ENCODE measurements around the gene IGSF21.
A peak's percentile ranks its signal among the peaks of the same experiment; 100 is the strongest.

IGSF21 gene

GRCh38 chr1:18240906-18241305 lies 133.3 kb downstream of the IGSF21 start:
- Mint-ChIP-seq H3K4me1 (no peaks in the 10 kb centered on the region), H3K9me3 (no peaks in the 10 kb centered on the region), H3K27ac (no peak overlapping the region), H3K36me3 (no peaks in the 10 kb centered on the region), H3K4me3 (no peak overlapping the region), H3K27me3 (peaks cover 5% of the 10 kb centered on the region)
- DNase-seq = no peak
- CTCF ChIA-PET = no interaction called here

- Mint-ChIP-seq H3K27ac (no peak overlapping the region), H3K4me1 (no peaks in the 10 kb centered on the region), H3K36me3 (no peaks in the 10 kb centered on the region), H3K4me3 (no peak overlapping the region), H3K27me3 (peaks cover 5% of the 10 kb centered on the region), H3K9me3 (no peaks in the 10 kb centered on the region)
- CTCF ChIA-PET = no interaction called here
- no peak for DNase-seq
Measured at GRCh38 chr1:18241891-18242290, 134.3 kb downstream of the IGSF21 start.

GRCh38 chr1:18243503-18244175 lies 136.0 kb downstream of the IGSF21 start:
- CTCF ChIA-PET = no interaction called here
- peaks cover 5% of the 10 kb centered on the region for H3K27me3 Mint-ChIP-seq
- no peak overlapping the region for H3K4me3 Mint-ChIP-seq
- DNase-seq = no peak
- no peaks in the 10 kb centered on the region for H3K36me3 Mint-ChIP-seq
- no peaks in the 10 kb centered on the region for H3K9me3 Mint-ChIP-seq
- H3K4me1 Mint-ChIP-seq = no peaks in the 10 kb centered on the region
- no peak overlapping the region for H3K27ac Mint-ChIP-seq

GRCh38 chr1:18244762-18245161 lies 137.2 kb downstream of the IGSF21 start:
- H3K9me3 Mint-ChIP-seq = no peaks in the 10 kb centered on the region
- H3K4me1 Mint-ChIP-seq = no peaks in the 10 kb centered on the region
- H3K27ac Mint-ChIP-seq = no peak overlapping the region
- H3K36me3 Mint-ChIP-seq = no peaks in the 10 kb centered on the region
- DNase-seq = no peak
- H3K4me3 Mint-ChIP-seq = no peak overlapping the region
- peaks cover 5% of the 10 kb centered on the region for H3K27me3 Mint-ChIP-seq
- CTCF ChIA-PET = no interaction called here

- DNase-seq = no peak
- H3K4me3 Mint-ChIP-seq = no peak overlapping the region
- H3K4me1 Mint-ChIP-seq = no peaks in the 10 kb centered on the region
- no peaks in the 10 kb centered on the region for H3K9me3 Mint-ChIP-seq
- peaks cover 5% of the 10 kb centered on the region for H3K27me3 Mint-ChIP-seq
- CTCF ChIA-PET = no interaction called here
- no peaks in the 10 kb centered on the region for H3K36me3 Mint-ChIP-seq
- no peak overlapping the region for H3K27ac Mint-ChIP-seq
Measured at GRCh38 chr1:18245647-18246046, 138.0 kb downstream of the IGSF21 start.

GRCh38 chr1:18246543-18246942 lies 138.9 kb downstream of the IGSF21 start:
- no peak for DNase-seq
- Mint-ChIP-seq H3K27me3 (peaks cover 5% of the 10 kb centered on the region), H3K27ac (no peak overlapping the region)

GRCh38 chr1:18247151-18247550 lies 139.6 kb downstream of the IGSF21 start:
- Mint-ChIP-seq H3K4me3 (no peak overlapping the region), H3K9me3 (no peaks in the 10 kb centered on the region), H3K36me3 (no peaks in the 10 kb centered on the region), H3K4me1 (no peaks in the 10 kb centered on the region), H3K27me3 (peaks cover 5% of the 10 kb centered on the region), H3K27ac (no peak overlapping the region)
- CTCF ChIA-PET = no interaction called here
- no peak for DNase-seq

More at GRCh38 chr1:18246543-18246942, 138.9 kb downstream of the IGSF21 start:
- no peak overlapping the region for H3K4me3 Mint-ChIP-seq
- no peaks in the 10 kb centered on the region for H3K36me3 Mint-ChIP-seq
- CTCF ChIA-PET = no interaction called here
- no peaks in the 10 kb centered on the region for H3K9me3 Mint-ChIP-seq
- H3K4me1 Mint-ChIP-seq = no peaks in the 10 kb centered on the region

GRCh38 chr1:18249631-18250030 lies 142.0 kb downstream of the IGSF21 start:
- Mint-ChIP-seq H3K27me3 (no peaks in the 10 kb centered on the region), H3K4me3 (no peak overlapping the region), H3K27ac (no peak overlapping the region), H3K36me3 (no peaks in the 10 kb centered on the region), H3K4me1 (no peaks in the 10 kb centered on the region), H3K9me3 (no peaks in the 10 kb centered on the region)
- CTCF ChIA-PET = no interaction called here
- DNase-seq = no peak

GRCh38 chr1:18253093-18253492 lies 145.5 kb downstream of the IGSF21 start:
- no peak for DNase-seq
- Mint-ChIP-seq H3K36me3 (no peaks in the 10 kb centered on the region), H3K9me3 (peaks cover 2% of the 10 kb centered on the region), H3K27me3 (no peaks in the 10 kb centered on the region), H3K4me3 (no peak overlapping the region), H3K27ac (no peak overlapping the region), H3K4me1 (no peaks in the 10 kb centered on the region)
- CTCF ChIA-PET = interaction anchor here (1.0 kb wide), 1 partner anchor 14 kb away, joined by 3 read pairs; no protein-coding TSS in a partner anchor

GRCh38 chr1:18256282-18257235 lies 149.0 kb downstream of the IGSF21 start:
- peak; percentile 63 for DNase-seq
- H3K9me3 Mint-ChIP-seq = peaks cover 2% of the 10 kb centered on the region
- CTCF ChIA-PET = no interaction called here

GRCh38 chr1:18257778-18258177 lies 150.2 kb downstream of the IGSF21 start:
- no peaks in the 10 kb centered on the region for H3K36me3 Mint-ChIP-seq
- H3K9me3 Mint-ChIP-seq = peaks cover 2% of the 10 kb centered on the region
- no peak for DNase-seq
- no peaks in the 10 kb centered on the region for H3K27me3 Mint-ChIP-seq
- CTCF ChIA-PET = no interaction called here
- no peak overlapping the region for H3K27ac Mint-ChIP-seq
- no peaks in the 10 kb centered on the region for H3K4me1 Mint-ChIP-seq
- H3K4me3 Mint-ChIP-seq = no peak overlapping the region

More at GRCh38 chr1:18256282-18257235, 149.0 kb downstream of the IGSF21 start:
- Mint-ChIP-seq H3K4me1 (no peaks in the 10 kb centered on the region), H3K36me3 (no peaks in the 10 kb centered on the region), H3K27me3 (no peaks in the 10 kb centered on the region), H3K4me3 (no peak overlapping the region), H3K27ac (no peak overlapping the region)

- DNase-seq = no peak
- Mint-ChIP-seq H3K9me3 (no peaks in the 10 kb centered on the region), H3K4me1 (no peaks in the 10 kb centered on the region), H3K36me3 (no peaks in the 10 kb centered on the region), H3K4me3 (no peak overlapping the region), H3K27ac (no peak overlapping the region), H3K27me3 (no peaks in the 10 kb centered on the region)
- CTCF ChIA-PET = no interaction called here
Measured at GRCh38 chr1:18261891-18262290, 154.3 kb downstream of the IGSF21 start.

- no peak for DNase-seq
- H3K4me3 Mint-ChIP-seq = no peak overlapping the region
- H3K27me3 Mint-ChIP-seq = no peaks in the 10 kb centered on the region
- no peaks in the 10 kb centered on the region for H3K4me1 Mint-ChIP-seq
- H3K36me3 Mint-ChIP-seq = no peaks in the 10 kb centered on the region
- no peaks in the 10 kb centered on the region for H3K9me3 Mint-ChIP-seq
- CTCF ChIA-PET = no interaction called here
- H3K27ac Mint-ChIP-seq = no peak overlapping the region
Measured at GRCh38 chr1:18262726-18263125, 155.1 kb downstream of the IGSF21 start.

GRCh38 chr1:18263547-18264120 lies 156.0 kb downstream of the IGSF21 start:
- CTCF ChIA-PET = no interaction called here
- no peaks in the 10 kb centered on the region for H3K36me3 Mint-ChIP-seq
- no peak overlapping the region for H3K27ac Mint-ChIP-seq
- no peak overlapping the region for H3K4me3 Mint-ChIP-seq
- no peaks in the 10 kb centered on the region for H3K4me1 Mint-ChIP-seq
- no peaks in the 10 kb centered on the region for H3K9me3 Mint-ChIP-seq
- no peaks in the 10 kb centered on the region for H3K27me3 Mint-ChIP-seq
- DNase-seq = no peak
